GM12891 (cell line): ENCODE measurements around the gene ZNF594.
"Not testable (repeated sequence)": the region's sequence is repeated elsewhere in the genome, so short reads cannot be mapped to it uniquely, and the experiment has no call there.

Experiments used
- DNase-seq: peaks from one replicate; pipeline ENCODE4 v3.0.0; 2011; ENCODE audit warnings: low spot score; ENCODE audit not compliant: insufficient read length
- FAIRE-seq: peaks from 2 replicates; lab custom pipeline; 2011; peaks lifted over from hg19 to GRCh38; lab: Jason Lieb, UNC
- PAX5 ChIP-seq: IDR thresholded peaks from 2 replicates; pipeline ENCODE4 v1.6.1; 2011; ENCODE audit warnings: low read length, moderate library complexity, mild to moderate bottlenecking; ENCODE audit not compliant: insufficient read depth, severe bottlenecking
- POLR2A ChIP-seq: IDR thresholded peaks from 2 replicates; pipeline ENCODE4 v1.6.1; 2011; ENCODE audit warnings: low read depth, low read length, control low read depth
- POLR2AphosphoS5 ChIP-seq: IDR thresholded peaks from 2 replicates; pipeline ENCODE4 v1.6.1; 2011; ENCODE audit warnings: low read depth, low read length, control low read depth
- POU2F2 ChIP-seq: IDR thresholded peaks from 2 replicates; pipeline ENCODE4 v1.6.1; 2011; ENCODE audit warnings: low read depth, mild to moderate bottlenecking, control low read depth, low read length, moderate library complexity
- SPI1 ChIP-seq: IDR thresholded peaks from 2 replicates; pipeline ENCODE4 v1.6.1; 2011; ENCODE audit warnings: low read depth, low read length, control low read depth
- TAF1 ChIP-seq: IDR thresholded peaks from 2 replicates; pipeline ENCODE4 v1.6.1; 2011; ENCODE audit warnings: low read depth, low read length, control low read depth

ZNF594 gene

GRCh38 chr17:5164436-5164835 lies 27.2 kb downstream of the ZNF594 start:
- DNase-seq (no peak), FAIRE-seq (no peak)
- no peak for TF ChIP-seq SPI1
- TF ChIP-seq PAX5 = no peak
- TF ChIP-seq TAF1 = no peak
- no peak for TF ChIP-seq POLR2A
- no peak for TF ChIP-seq POU2F2
- no peak for TF ChIP-seq POLR2AphosphoS5

GRCh38 chr17:5161793-5162192 lies 29.9 kb downstream of the ZNF594 start:
- TF ChIP-seq SPI1 = peak; percentile 43
- FAIRE-seq, DNase-seq: not testable (repeated sequence)

GRCh38 chr17:5160702-5161101 lies 31.0 kb downstream of the ZNF594 start:
- DNase-seq, FAIRE-seq: not testable (repeated sequence)

- not testable (repeated sequence) for DNase-seq, FAIRE-seq
These were observed 45.5 kb downstream of the ZNF594 start for GRCh38 chr17:5146122-5146521.

- DNase-seq, FAIRE-seq: not testable (repeated sequence)
These were observed 48.8 kb downstream of the ZNF594 start for GRCh38 chr17:5142877-5143276.

- FAIRE-seq = no peak
- TF ChIP-seq POLR2AphosphoS5 (no peak), PAX5 (no peak), SPI1 (no peak), POU2F2 (no peak), POLR2A (no peak)
- no peak for DNase-seq
These were observed 52.3 kb downstream of the ZNF594 start for GRCh38 chr17:5139458-5139732.

- TF ChIP-seq TAF1 = no peak
- no peak for TF ChIP-seq SPI1
- TF ChIP-seq POU2F2 = no peak
- TF ChIP-seq POLR2A = no peak
- TF ChIP-seq POLR2AphosphoS5 = no peak
- TF ChIP-seq PAX5 = no peak
- FAIRE-seq (no peak), DNase-seq (no peak)
These were observed 52.8 kb downstream of the ZNF594 start for GRCh38 chr17:5138616-5139457.

GRCh38 chr17:5138198-5138544 lies 53.5 kb downstream of the ZNF594 start:
- not testable (repeated sequence) for FAIRE-seq, DNase-seq

- FAIRE-seq, DNase-seq: not testable (repeated sequence)
These were observed 54.0 kb downstream of the ZNF594 start for GRCh38 chr17:5137511-5138197.

- FAIRE-seq, DNase-seq: not testable (repeated sequence)
These were observed 54.9 kb downstream of the ZNF594 start for GRCh38 chr17:5136580-5137412.

GRCh38 chr17:5135726-5136579 lies 55.7 kb downstream of the ZNF594 start:
- FAIRE-seq (no peak), DNase-seq (no peak)
- no peak for TF ChIP-seq PAX5
- no peak for TF ChIP-seq POLR2A
- no peak for TF ChIP-seq POLR2AphosphoS5
- no peak for TF ChIP-seq POU2F2
- TF ChIP-seq TAF1 = no peak
- no peak for TF ChIP-seq SPI1

GRCh38 chr17:5135131-5135712 lies 56.4 kb downstream of the ZNF594 start:
- not testable (repeated sequence) for DNase-seq, FAIRE-seq

GRCh38 chr17:5134571-5134970 lies 57.1 kb downstream of the ZNF594 start:
- not testable (repeated sequence) for DNase-seq, FAIRE-seq

GRCh38 chr17:5133961-5134360 lies 57.7 kb downstream of the ZNF594 start:
- DNase-seq, FAIRE-seq: not testable (repeated sequence)
